Muscle of back (tissue), 11 donors: ENCODE data around the gene HSD17B14. TPM values are rescaled to one million over a fixed set of nuclear protein-coding genes. Genes with fewer than 3 reads are reported as not detected.

ENCODE experiments used
- DNase-seq, 3 donors: peaks; one replicate each; pipeline versions ENCODE4 v3.0.0 to v3.0.0-alpha.2; 2013
- polyA plus RNA-seq, 10 donors: library from polyadenylated mRNA; unstranded; fragments of 120-200 nt; gene quantifications; one replicate each; pipeline ENCODE4 v1.2.1, GENCODE V29; 2013; ENCODE audit not compliant: insufficient read length in 10 of 10

The HSD17B14 gene
- polyA plus RNA-seq, 10 donors, result 2.6 to 4.5 (median 3.2) TPM

- no peak for DNase-seq
These were observed 3.2 kb downstream of the HSD17B14 start for GRCh38 chr19:48833049-48833448.

- DNase-seq, result no peak
These were observed 5.3 kb downstream of the HSD17B14 start for GRCh38 chr19:48830965-48831364.

- no peak for DNase-seq
These were observed 6.2 kb downstream of the HSD17B14 start for GRCh38 chr19:48830088-48830487.

- DNase-seq, result no peak
These were observed 9.7 kb downstream of the HSD17B14 start for GRCh38 chr19:48826606-48827020.

- DNase-seq, result no peak
These were observed 13.8 kb downstream of the HSD17B14 start for GRCh38 chr19:48822514-48822913.

GRCh38 chr19:48821633-48822032, 14.7 kb downstream of the HSD17B14 start:
- DNase-seq, result no peak

- DNase-seq, result peak in 2 of 3 donors; percentile 49 to 76
These were observed 16.9 kb downstream of the HSD17B14 start for GRCh38 chr19:48819366-48819816.

GRCh38 chr19:48818234-48818820, 18.0 kb downstream of the HSD17B14 start:
- no peak for DNase-seq

GRCh38 chr19:48817585-48818124, 18.6 kb downstream of the HSD17B14 start:
- DNase-seq, result no peak

GRCh38 chr19:48815870-48816501, 20.3 kb downstream of the HSD17B14 start:
- DNase-seq, result no peak

- no peak for DNase-seq
These were observed 21.4 kb downstream of the HSD17B14 start for GRCh38 chr19:48814895-48815294.

- DNase-seq, result no peak
These were observed 23.0 kb downstream of the HSD17B14 start for GRCh38 chr19:48813123-48813913.

GRCh38 chr19:48812094-48812929, 24.0 kb downstream of the HSD17B14 start:
- DNase-seq, result peak; percentile 60 to 92 (median 77)

- peak in 1 of 3 donors; percentile 40 for DNase-seq
These were observed 26.1 kb downstream of the HSD17B14 start for GRCh38 chr19:48810151-48810550.

- no peak for DNase-seq
These were observed 28.5 kb downstream of the HSD17B14 start for GRCh38 chr19:48807590-48808308.

GRCh38 chr19:48806818-48807589, 29.3 kb downstream of the HSD17B14 start:
- DNase-seq, result peak in 1 of 3 donors; percentile 22

GRCh38 chr19:48806518-48806817, 29.8 kb downstream of the HSD17B14 start:
- peak; percentile 53 to 82 (median 69) for DNase-seq

GRCh38 chr19:48805452-48805851, 30.8 kb downstream of the HSD17B14 start:
- DNase-seq, result no peak

- no peak for DNase-seq
These were observed 31.8 kb downstream of the HSD17B14 start for GRCh38 chr19:48804496-48804895.

GRCh38 chr19:48802623-48803022, 33.7 kb downstream of the HSD17B14 start:
- DNase-seq, result no peak
